NCI-H748 (cell line): ENCODE measurements around the gene MINDY4.

Experiments
- DNase-seq: peaks from one replicate; lab custom pipeline; 2025; ENCODE audit not compliant: unreplicated experiment; lab: John Stamatoyannopoulos, UW

Gene MINDY4

DNA sequence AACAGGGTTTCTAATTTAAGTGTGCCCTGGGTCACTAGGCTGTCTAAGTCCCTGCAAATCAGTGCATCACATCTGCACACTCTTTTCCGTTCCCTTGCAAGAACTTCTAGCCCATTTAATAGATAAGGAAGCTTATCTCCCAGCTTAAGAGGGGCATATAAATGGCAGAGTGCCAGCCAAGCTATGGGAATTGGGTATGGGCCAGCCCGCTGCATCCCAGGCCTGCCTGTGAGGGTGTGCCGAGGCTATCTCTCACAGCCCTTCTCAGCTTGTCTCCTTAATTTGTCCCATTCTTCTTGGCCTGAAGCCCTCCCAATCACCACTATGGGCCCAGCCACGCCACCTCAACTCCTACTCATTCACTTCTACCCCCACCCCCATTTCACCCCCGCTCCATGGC is 155.1 kb downstream of the MINDY4 start:
- no peak for DNase-seq

DNA sequence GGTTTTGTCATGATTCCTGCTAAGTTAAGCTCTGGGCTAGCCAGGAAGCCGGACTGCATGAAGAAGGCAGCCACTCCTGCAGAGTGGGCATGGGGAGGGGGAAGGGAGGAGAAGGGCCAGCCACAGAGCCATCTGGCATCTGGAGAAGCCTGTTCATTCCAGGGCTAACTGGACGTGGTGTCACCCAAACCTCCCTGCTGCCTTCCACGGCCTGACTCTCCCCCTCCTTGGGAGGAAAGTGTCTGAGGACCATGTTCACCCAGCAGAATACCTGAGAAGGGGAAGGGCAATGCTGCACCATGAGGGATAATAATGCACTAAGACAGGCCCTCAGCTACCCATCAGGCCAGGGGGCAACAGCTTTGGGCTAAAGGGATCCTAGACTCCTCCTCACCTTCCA is 155.8 kb downstream of the MINDY4 start:
- no peak for DNase-seq

DNA sequence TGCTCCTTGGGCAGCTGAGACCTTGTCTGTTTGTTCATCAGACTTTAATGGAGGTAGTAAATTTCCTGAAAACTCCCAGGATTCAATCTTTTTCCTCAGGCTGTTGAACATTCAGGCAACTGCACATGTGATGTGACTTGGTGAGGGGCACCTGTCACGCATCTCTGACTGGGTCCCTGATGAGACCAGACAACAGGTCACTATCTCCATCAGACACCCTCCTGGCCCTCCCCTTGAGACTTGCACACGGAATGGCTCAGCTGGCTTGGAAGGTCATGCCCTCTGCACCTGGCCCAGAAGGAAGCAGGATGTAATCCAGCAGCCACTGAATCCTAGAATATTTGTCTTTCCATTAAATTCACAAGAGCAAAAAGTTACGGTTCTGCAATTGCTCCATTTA is 156.3 kb downstream of the MINDY4 start:
- no peak for DNase-seq

DNA sequence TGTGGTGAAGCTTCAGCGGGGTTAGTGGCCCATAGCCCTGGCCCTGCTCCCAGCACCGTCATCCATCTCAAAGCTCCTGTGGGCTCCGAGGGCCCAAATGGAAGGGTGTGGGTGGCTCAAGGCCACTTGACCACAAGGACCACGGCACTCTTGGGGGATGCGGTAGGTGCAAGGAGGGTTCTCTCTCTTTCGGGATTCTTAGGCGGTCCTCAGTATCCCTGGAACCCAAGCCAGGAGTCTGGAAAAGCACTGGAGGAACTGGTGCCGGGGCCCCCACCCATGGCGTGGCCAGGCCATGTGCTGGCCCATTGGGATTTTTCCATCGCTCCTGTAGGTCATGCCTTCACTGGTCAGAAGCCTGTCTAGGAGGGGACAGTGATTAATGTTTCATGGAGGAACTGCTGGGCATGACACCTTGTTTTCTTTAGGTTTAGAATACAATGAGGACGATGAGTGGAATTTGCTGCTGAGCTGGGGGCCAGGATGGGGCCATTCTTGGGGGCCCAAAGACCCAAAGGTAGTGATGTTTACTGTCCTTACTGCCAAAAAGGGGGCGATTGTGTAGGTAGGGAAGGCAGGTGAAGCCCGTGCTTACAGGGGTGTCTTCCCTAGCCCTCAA is 157.1 kb downstream of the MINDY4 start:
- DNase-seq = no peak

DNA sequence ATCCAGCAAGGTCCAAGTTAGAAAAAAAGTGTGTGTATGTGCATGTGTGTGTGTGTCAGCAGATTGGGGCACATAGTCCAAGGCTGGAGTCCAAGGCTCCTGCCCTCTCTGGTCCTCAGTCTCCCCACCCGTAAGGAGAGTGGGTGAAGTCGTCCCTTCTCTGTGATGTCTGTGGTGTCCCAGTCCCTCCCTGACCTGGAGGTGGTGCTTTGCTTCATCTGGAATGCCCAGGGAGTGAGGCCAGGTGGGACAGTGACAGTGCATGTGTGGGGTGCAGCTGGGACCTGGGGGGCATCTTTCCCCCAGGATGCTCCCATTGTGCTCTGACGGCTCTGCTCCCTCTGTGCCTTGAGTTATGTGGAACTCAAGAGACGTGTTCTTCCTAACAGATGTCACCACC is 158.5 kb downstream of the MINDY4 start:
- DNase-seq = no peak

DNA sequence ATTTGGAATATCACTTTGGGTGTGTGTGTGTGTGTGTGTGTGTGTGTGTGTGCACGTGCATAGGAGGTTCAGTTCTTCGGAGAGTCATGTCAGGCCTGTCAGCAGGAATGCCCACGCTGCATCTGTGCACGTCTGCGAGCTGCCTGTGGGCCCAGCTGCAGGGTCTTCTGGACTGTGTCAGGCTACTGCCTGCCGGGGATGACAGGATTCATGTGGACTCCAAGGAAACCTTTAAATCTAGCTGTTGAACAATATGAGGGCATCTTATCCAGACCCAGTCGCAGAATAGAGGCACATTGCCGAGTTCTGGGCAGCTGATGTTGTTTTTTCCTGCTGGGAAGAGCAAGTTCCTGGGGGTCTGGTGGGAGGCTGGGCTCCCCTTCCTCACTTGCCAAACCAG is 159.4 kb downstream of the MINDY4 start:
- no peak for DNase-seq

DNA sequence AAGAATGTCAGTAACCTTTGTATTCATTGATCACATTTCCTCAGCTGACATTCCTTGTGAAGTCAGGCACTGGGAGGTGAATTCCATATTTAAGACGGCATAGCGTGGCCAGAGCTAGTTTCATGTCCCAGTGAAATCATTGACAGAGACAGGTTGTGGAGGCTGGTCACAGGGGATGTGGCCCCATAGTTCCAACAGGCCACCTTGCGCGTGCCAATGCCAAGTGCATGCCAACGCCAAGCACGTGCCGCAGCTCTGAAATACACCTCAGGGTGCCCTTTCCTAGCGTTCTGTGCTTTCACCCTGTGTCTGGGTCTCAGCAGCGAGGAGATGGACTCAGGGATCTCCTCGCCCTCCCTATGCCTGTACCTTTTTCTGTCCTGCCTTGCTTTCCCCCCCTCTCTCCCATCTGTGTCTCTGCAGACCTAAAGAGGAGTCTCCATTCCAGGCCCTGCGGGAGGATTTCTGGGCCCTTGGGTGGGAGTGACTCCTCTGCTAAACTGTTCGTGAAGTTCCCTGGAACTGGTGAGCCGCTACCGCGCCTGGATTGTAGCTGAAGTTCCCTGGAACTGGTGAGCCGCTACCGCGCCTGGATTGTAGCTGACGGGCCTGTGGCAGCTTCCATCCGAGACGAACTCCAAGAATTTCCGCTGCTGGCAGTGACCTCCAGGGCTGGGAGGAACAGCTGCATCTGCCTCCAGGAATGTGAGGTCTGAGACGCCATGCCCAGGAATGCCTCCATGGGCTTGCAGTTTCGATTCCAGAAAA is 160.1 kb downstream of the MINDY4 start:
- no peak for DNase-seq

DNA sequence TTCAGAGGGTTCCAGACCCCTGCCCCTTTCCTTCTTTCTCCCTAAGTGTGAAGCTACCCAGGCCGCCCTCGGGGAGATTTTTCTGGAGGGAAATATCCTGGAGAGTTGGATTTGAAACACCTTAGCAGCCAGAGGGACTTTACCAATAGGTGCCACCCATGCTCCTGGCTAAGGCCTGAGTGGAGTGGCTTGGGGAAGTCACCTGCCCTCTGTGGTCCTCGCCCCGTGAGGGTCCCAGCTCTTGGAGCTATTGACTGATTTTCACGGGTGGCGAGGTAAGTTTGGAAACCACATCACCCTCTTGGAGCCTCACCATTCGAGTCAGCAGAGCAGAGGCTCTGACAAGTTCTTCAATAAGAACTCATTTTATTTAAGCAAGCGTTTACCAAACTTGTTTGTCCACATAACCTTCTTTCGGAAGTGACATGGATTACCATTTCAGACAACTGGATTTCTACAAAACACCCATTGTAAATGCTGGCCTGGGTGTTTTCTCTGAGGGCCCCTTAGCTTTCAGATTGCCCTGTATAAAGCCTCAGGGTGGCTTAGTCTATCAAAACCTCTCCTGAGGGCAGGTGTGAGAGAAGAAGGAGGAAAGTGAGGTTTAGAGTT is 160.8 kb downstream of the MINDY4 start:
- DNase-seq = no peak

DNA sequence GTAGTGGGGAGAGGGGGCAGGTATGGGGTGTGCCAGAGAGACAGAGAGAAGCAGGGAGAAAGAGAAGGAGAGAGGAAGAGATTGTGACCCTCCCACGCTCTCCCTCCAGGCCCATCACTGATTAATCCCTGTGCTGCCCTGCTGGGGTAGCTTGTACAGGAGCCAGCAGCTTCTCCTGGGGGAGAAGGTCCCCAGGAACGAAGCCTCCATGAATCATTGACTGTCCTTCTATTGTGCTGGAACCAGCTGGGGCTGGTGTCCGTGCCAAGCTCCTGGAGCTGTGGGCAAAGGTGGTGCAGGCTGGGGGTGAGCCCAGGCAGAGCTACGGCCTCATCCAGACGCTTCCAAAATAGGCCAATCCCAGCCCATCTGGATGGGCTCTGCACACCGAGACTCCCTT is 161.3 kb downstream of the MINDY4 start:
- DNase-seq = no peak

DNA sequence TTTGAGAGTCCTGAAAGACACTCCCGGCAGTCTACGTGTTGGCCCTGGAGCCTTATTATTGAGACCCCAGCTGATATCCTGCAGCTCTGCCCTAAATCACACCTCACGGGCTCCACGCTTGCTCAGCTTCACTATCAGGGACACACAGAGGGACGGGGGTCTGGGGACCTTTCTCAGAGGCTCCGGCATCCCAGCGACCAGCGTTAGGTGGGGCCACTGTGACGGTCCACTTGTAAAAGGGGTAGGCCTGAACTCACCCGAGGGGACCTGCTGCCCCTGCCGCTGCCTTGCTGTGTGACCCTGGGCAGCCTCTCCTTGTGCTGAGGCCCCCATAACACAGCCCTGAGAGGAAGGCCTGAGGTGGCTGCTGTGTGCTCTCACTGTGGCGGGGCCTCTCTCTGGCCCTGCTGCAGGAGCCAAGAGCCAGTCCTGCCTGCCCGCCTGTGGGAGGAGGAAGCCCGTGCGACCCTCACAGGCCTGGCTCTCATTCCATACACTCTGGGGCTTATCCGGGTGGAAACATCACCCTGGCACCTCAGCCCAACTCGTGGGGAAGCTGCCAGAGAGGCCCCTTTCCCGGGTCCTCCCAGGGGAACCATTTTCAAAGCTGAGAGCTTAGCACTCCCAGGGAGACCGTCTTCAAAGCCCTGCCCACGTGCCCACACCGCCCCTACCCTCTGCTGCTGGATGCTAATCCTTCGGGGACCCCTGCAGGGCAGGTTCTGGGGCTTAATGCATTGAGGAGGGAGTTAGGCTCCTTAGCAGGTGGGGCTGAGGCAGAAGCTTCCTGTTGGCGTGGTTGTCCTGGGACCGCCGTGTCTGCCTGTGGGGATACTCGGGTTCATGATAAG is 162.1 kb downstream of the MINDY4 start:
- DNase-seq = no peak

DNA sequence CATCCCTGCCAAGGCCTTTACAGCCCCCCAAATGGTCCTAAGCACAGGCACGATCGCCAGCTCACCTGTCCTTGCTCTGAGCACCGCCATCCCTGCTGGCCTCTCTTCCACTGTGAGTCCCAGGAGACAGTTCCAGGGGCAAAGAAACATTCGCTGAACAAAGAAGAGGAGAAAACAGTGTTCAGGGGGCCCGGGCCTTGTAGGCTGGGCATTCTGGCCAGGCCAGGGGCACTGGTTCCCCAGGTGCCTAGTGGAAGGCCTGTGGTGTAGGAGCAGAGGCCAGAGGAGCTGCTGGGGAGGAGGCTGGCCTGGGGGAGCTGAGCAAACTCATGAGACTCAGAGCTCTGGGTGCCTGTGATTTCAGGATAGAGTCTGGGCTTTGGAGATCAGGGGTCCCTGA is 163.0 kb downstream of the MINDY4 start:
- DNase-seq = no peak

DNA sequence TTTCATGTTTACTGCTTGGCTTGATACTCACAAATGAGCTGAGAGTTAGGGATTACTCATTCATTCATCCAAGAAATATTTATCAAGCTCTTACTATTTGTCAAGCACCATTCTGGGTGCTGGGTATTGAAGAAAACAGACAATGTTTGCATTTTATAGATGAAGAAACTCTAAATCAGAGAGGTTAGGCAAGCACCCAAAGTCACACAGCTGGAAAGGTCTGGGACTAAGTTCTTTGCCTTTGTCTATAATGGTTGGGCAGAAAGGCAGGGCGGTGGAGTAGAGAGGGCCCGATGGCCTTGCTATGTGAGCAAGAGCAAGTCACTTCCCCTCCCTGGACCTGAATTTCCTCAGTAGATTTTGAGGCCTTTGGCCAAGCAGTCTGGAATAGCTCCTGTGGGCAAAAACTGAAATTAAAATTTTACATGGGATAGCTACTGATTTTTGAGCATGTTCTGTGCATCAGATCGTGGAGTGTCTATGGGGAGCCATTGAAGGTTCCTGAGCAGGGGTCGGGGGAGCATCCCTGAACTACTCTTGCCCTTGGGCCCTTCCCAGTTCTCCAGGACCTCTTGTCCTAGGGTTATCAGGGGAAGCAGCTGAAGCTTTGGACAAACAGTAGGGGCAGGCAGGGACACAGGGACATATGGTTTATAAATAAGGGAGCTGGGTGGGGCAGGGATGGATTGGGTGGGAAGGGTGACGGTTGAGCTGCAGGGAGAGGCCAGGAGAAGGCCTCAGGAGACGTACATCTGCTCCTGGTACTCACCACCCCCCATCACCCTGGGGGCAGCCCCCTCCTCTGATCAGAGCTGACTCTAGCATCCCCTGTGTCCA is 163.7 kb downstream of the MINDY4 start:
- DNase-seq = no peak

DNA sequence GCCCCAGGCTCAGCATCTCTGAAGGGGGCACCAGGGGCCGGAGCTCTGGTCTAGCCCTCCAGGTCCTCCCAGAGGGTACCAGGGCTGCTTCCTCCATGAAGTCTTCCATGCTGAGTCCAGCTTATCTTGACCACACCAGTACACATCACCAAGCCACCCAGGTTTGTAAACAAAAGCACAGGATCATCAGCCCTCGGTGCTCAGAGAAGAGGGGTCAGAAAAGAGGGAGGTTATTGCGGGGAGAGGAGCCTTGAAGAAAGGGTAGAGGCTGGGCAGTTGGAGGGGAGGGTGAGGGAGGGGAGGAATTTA is 164.3 kb downstream of the MINDY4 start:
- no peak for DNase-seq

DNA sequence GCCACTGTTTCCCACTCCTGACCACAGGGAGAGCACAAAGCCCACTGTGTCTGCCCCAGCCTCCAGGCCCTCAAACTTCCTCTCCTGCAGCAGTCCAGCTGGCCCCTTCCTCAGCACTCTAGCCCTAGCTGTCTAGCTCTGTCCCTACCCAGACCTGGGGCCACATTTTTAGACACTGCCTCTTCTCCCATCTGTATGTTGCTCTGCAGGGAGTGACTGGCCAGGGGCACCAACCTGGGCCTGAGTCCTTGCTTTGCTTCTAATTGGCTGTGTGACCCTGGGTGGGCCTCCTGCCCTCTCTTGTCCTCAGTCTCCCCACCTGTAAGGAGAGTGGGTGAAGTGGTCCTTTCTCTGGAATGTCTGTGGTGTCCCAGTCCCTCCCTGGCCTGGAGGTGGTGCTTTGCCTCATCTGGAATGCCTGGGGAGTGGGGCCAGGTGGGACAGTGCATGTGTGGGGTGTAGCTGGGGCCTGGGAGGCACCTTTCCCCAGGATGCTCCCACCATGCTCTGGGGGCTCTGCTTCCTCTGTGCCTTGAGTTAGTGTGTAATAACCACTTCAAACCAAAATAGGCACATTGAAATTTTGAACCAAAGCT is 165.5 kb downstream of the MINDY4 start:
- DNase-seq = no peak

DNA sequence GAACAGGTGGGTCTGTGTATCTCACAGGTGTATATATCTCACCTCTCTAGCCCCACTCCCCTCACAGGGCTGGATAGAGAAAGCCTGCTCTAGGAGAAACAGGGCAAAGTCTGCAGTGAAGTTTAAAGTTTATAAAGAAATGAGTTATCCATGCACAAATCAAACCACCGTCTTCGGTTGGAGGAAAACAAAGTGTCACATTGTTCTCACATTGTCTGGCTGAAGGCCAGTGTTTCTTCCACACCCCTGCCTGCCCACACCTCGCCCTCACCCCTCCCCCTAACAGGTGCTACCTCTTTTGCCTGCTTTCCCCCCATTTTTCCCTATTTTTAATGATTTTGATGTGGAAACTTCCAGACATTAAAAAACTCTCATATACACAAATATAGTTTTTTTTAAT is 166.2 kb downstream of the MINDY4 start:
- DNase-seq = no peak

DNA sequence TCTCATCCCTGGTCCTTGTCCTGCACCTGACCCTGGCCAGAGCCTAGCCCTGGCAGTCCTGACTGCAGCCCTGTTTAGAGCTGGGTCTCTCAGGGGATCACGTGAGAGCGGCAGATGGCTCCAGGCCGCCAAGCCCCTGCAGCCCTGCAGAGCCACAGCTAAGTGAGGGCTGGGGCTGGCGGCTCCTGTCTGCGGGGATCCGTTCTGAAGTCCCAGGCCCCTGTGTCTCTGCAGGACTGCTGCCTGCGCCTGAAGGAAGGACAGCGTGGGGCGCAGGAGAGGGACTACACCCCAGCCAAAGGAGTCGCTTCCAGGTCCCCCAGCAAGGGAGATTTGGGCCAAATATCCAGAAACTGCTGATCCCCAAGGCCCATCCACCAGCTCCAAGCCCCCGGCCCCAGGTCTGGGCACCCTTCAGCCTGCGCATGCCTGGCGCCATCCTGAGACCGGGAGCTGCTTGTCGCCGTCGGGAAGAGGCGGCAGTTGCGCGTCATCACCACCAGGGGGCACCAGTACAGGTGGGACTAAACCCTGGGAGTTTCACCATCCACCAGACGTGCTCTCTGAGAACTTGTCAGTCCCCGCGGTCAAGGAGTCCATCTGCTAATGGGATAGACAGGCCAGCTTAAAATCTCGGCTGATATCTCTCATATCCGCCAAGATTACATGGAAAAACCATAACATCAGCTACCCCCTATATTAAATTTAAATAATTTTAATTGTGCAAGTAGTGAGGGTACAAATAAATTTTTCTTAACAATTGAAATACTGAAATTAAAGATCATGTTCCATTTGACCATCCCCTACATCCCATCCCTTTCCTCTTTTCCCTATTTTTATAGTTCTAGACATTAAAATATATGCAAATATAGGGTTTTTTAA is 167.5 kb downstream of the MINDY4 start:
- DNase-seq = peak; percentile 79

DNA sequence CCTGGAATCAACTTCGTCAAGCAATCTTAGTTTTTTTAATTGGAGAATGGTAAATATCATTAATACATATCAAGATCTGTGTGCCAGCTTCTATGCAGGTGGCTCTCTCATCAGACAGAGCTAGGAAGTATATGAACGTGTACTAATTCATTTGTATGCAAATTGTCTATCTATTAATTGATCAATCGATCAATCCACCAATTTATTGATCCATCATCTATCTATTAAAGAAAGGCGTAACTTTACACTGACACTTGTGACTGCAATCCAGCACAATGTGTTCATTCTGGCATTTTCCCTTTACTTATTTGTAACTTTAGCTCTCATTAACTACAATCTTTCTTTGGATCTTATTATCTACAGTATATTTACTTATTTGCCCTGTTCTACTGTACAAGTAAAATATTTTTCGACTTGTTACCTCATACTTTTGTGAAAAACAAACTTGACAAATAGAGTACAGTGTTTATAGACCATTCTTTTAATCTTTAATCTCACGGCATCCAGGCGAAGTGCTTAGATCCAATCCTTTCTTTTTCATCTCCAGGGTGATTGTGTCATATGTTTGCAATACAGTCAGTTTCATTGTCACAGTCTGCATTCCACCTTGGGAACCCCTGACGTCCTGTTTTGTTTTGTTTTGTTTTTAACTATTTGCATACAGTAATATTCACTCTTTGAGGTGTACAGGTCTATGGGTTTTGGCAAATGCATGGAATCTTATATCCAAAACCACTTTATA is 170.5 kb downstream of the MINDY4 start:
- peak; percentile 17 for DNase-seq
